NB4 (cell line): ENCODE data around the gene CDH22.

Source experiments
- CTCF ChIP-seq: IDR thresholded peaks from one replicate; pipeline ENCODE4 v1.5.1; 2012; ENCODE audit warnings: low read depth, low read length
- MAX ChIP-seq: IDR thresholded peaks from 2 replicates; pipeline ENCODE4 v1.6.1; 2011; ENCODE audit warnings: low read depth, low read length
- MYC ChIP-seq: IDR thresholded peaks from 2 replicates; pipeline ENCODE4 v1.6.1; 2011; ENCODE audit warnings: low read depth, low read length
- POLR2A ChIP-seq: IDR thresholded peaks from 2 replicates; pipeline ENCODE4 v1.6.1; 2011; ENCODE audit warnings: mild to moderate bottlenecking; ENCODE audit not compliant: insufficient read length; ENCODE audit errors: extremely low read depth

- TF ChIP-seq CTCF (no peak), POLR2A (no peak), MYC (no peak), MAX (no peak)
These were observed 109.1 kb downstream of the CDH22 start for GRCh38 chr20:46199198-46199597.
